IPS-NIHi11 (cell line): ENCODE results near the gene TP53AIP1.

ENCODE experiments used
- DNase-seq: peaks from one replicate; pipeline ENCODE4 v3.0.0; 2012; ENCODE audit warnings: mixed read lengths, low spot score

TP53AIP1 gene

GRCh38 chr11:128942817-128943427 lies at the start of gene TP53AIP1:
TP53AIP1 (minus strand) TSS chr11:128942871; CDS start chr11:128937818, 5,053 bp downstream.
- DNase-seq: no peak

- DNase-seq: no peak
Measured at GRCh38 chr11:128988242-128988970, 45.7 kb upstream of the TP53AIP1 start.

- DNase-seq: no peak
Measured at GRCh38 chr11:128985880-128986279, 43.2 kb upstream of the TP53AIP1 start.

GRCh38 chr11:128983023-128983422 lies 40.4 kb upstream of the TP53AIP1 start:
- DNase-seq: no peak

GRCh38 chr11:128981254-128981653 lies 38.6 kb upstream of the TP53AIP1 start:
- DNase-seq: no peak

GRCh38 chr11:128970598-128971190 lies 28.0 kb upstream of the TP53AIP1 start:
- DNase-seq: no peak

GRCh38 chr11:128968916-128969315 lies 26.2 kb upstream of the TP53AIP1 start:
- no peak for DNase-seq

- DNase-seq: no peak
Measured at GRCh38 chr11:128967578-128967977, 24.9 kb upstream of the TP53AIP1 start.

- no peak for DNase-seq
Measured at GRCh38 chr11:128965485-128965884, 22.8 kb upstream of the TP53AIP1 start.

GRCh38 chr11:128964463-128964930 lies 21.8 kb upstream of the TP53AIP1 start:
- no peak for DNase-seq

GRCh38 chr11:128963744-128964325 lies 21.2 kb upstream of the TP53AIP1 start:
- DNase-seq: no peak

GRCh38 chr11:128962896-128963295 lies 20.2 kb upstream of the TP53AIP1 start:
- no peak for DNase-seq

GRCh38 chr11:128961645-128962044 lies 19.0 kb upstream of the TP53AIP1 start:
- no peak for DNase-seq

- no peak for DNase-seq
Measured at GRCh38 chr11:128957202-128957482, 14.5 kb upstream of the TP53AIP1 start.

GRCh38 chr11:128956401-128957201 lies 13.9 kb upstream of the TP53AIP1 start:
- peak; percentile 81 for DNase-seq

- no peak for DNase-seq
Measured at GRCh38 chr11:128955636-128956035, 13.0 kb upstream of the TP53AIP1 start.

- DNase-seq: no peak
Measured at GRCh38 chr11:128953151-128953550, 10.5 kb upstream of the TP53AIP1 start.

GRCh38 chr11:128949791-128950454 lies 7.3 kb upstream of the TP53AIP1 start:
- no peak for DNase-seq

- DNase-seq: peak; percentile 47
Measured at GRCh38 chr11:128948583-128948982, 5.9 kb upstream of the TP53AIP1 start.

- DNase-seq: no peak
Measured at GRCh38 chr11:128947773-128948172, 5.1 kb upstream of the TP53AIP1 start.

GRCh38 chr11:128946648-128947047 lies 4.0 kb upstream of the TP53AIP1 start:
- no peak for DNase-seq
